IPS DF 4.7 (cell line): Measurements from ENCODE around the gene TCERG1L.
"Not testable (repeated sequence)": the region's sequence is repeated elsewhere in the genome, so short reads cannot be mapped to it uniquely, and the experiment has no call there.

ENCODE experiments used
- DNase-seq: peaks from one replicate; pipeline ENCODE4 v3.0.0-alpha.2; 2013; ENCODE audit warnings: low spot score; ENCODE audit errors: extremely low read depth

The TCERG1L gene

GRCh38 chr10:131168238-131168875 lies 143.2 kb downstream of the TCERG1L start:
- DNase-seq, result no peak

DNA sequence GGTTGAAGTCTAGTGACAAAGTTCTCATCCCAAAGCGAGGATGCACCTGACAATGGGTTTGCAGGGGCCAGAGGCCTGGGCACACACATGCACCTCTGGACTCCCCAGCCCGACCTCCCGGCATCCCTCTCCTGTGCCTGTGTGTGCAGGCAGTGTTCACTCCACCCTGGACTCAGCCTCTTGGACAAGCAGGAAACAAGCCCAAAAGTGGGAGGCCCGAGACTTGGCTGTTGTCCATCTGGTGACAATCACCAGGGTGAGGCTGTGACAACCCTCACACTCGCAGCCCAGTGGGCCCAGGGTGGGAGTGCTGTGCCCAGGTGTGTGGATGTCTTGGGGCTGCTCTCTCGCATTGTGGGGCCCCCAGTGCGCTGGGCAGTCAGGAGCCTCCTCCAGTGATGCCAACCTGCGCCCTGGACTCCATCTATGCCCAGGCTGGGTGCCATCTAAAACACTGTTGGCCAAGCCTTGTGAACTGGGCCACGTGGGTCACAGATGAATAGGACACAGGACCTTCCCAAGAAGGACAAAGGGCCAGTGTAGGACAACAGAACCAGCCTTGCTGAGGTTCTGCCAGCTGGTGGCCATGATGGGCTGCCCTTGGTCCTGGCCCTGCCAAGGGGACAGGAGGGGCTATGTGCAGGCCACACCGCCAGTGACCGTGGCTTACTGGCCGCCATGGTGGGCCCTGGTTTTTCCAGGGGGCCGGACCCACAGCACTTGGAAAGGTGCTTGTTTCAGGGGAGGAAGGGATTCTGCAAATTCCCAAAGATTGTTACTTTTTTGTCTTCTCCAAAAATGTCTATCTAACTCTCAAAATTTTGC lies 144.3 kb downstream of the TCERG1L start:
- DNase-seq, result no peak

- DNase-seq, result no peak
These were observed 145.0 kb downstream of the TCERG1L start for GRCh38 chr10:131166486-131166885.

DNA sequence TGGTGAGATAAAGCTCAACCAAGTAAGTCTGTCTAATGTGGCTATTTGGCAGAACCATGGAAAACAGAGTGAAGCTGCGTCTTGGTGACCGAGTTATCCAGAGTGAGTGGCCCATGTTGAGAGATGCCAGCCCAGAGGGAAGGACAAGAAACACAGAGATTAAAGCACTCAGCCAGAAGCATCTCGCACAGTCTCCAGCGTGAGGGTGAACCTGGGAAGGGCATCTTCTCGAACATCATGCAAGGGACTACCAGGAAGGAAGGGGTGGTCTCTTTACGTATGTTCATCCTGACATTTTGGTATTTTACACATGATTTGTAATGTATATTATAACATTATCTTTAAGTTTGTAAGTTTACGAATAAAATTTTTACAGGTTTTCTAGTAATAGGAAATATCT lies 146.4 kb downstream of the TCERG1L start:
- no peak for DNase-seq

DNA sequence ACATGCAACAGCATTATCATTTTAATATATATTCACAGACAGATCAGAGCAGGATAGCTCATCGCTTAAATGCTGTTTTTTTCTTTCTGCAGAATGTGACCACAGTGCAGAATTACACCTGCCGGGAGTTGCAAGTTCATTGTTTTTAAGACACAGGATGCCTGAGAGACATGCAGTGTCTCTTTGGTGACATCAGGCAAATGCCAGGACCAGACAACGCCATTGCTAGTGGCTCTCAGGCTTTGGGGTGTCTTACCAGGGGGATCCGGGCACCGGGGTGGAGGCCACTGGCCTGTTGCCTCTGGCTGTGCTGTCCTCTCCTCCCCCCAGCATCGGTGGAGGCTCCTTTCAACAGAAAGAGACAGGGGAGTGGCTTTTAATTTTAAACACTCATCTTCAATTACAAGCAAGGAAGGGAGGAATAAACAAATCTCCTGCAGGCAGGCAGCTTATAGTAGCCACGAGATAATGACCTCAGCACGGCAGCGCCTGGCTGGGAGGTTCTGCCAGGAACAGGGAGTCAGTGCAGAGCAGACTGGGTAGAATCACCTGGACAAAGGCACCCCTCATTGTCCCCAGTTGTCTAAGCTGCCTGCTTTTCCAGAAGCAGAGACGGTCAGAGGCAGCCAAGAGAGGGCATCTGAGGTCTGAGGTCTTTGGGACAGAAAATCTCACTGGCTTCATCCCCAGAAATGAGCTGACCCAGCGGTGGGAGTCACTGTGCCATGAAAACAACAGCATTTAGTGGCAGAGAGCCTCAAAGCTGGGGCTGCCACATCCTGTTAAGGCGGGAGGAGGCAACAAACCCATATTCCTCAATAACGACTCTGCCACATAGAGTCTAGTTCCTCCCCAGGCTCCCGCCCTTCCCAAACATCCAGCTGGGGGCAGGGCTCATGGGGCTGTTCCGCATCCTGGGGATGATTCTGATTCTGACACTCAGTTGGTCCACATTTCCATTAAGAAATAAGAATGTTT lies 148.4 kb downstream of the TCERG1L start:
- DNase-seq, result no peak

DNA sequence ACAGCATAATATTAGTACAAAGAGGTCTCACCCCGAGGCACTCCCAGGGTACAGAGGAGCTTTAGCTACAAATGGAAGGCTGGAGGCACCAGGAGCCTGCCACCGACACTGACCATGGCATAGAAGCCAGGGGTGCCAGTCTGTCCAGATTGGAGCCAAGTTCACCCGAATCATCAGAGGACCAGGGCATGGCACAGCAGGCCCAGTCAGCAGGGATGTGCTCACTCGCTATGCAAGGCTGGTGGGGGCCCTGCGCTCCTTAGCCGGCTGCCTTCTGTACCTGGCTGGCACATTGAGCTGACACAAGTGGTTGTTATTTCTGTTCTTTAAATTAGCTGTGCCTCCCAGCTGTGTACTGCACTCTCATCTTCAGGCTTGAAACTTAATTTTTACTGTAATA lies 149.3 kb downstream of the TCERG1L start:
- no peak for DNase-seq

- no peak for DNase-seq
These were observed 150.4 kb downstream of the TCERG1L start for GRCh38 chr10:131161087-131161486.

DNA sequence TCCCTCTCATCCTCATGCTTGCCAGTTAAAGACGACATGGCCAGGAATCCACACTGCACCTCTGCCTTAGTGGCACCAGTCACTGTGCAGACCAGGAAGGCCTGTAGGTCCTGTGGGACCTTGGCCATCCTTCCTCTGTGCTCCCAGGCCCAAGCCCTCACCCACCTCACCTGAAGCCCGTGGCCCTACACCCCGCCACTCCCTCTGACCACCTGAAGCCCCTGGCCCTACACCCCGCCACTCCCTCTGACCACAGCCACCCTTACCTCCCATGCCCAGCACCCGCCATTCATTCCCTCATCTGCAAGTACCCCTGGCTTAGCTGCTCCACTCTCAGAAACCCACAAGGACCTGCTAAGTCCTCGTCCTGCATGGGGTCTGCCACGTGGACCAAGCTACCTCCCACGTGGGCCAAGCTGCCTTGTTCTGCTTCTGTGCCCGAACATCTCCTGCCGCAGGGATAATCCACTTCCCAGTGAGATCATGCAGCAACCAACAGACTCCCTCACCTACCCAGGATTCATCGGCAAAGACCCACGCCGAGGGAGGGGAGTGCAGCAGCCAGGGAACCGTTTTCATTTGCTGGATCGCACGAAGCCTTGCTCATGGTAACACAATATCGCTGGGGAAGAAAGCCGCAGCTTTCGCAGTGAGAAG lies 151.2 kb downstream of the TCERG1L start:
- no peak for DNase-seq

GRCh38 chr10:131159771-131160170 lies 151.8 kb downstream of the TCERG1L start:
- DNase-seq, result no peak

DNA sequence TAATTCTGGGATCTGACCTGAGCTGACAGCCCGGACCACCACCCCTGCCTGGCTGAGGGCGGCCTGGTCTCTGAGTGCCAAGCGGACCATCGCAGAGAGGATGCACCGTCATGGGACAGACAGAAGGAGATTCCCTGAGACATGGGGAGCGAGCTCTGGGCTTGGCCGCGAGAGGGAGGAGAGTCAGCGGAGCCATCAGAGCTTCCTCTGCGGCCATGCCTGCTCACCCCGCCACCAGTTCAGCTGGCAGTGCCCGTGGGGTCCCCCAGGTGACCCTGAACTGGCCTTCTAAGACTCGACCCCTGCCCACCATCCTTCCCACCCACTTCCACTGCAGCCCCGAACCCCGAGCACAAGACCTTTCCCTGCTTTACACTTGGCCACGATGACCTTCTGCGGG lies 152.8 kb downstream of the TCERG1L start:
- DNase-seq, result no peak

GRCh38 chr10:131157899-131158298 lies 153.6 kb downstream of the TCERG1L start:
- DNase-seq, result no peak

DNA sequence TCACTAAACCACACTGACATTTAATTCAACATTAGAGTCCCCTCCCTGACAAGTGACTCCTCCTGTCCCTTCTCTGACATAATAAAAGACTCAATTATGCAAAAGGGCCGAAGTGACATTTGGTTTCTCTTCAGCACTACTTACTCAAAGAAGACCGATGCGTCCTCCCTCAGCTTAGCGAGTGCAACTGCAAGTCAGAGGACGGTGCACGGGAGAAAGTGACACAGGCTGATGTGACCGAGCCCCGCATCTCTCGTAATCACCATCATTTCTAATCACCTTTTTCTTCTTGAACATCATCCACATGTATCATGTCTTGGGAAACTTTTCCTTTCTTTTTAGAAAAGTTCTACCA lies 155.7 kb downstream of the TCERG1L start:
- no peak for DNase-seq

DNA sequence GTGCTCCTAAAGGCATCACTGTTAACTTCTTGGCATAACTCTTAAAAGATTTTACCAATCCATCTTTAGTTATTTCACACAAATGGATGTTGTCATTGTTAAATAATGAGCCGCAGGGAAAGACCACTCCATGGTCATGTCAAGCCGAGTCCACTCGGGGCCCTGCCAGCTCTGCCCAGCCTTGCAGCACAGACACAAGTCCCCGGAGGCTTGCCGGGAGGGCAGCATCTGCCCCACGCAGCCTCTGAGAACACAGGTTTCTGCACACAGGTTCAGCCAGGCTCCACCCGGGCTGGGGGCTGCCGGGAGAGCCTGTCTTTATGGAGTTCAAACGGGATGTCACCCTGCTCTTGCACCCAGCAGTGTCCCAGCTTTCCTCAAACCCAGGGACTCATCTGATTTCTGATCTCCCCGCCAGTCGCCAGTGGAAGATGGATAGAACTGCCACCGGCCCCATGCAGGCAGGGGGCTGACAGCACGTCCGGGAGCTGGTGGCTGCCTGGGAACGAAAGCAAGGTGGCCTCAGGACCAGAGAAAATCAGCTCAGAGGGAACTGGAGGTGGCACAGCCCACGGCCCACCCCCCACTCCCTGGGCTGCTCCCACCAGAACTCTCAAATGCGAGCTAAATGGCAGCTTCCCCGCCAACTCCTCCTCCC lies 156.2 kb downstream of the TCERG1L start:
- no peak for DNase-seq

GRCh38 chr10:131154306-131155025 lies 157.1 kb downstream of the TCERG1L start:
- DNase-seq, result no peak

GRCh38 chr10:131152456-131152855 lies 159.1 kb downstream of the TCERG1L start:
- DNase-seq, result not testable (repeated sequence)

DNA sequence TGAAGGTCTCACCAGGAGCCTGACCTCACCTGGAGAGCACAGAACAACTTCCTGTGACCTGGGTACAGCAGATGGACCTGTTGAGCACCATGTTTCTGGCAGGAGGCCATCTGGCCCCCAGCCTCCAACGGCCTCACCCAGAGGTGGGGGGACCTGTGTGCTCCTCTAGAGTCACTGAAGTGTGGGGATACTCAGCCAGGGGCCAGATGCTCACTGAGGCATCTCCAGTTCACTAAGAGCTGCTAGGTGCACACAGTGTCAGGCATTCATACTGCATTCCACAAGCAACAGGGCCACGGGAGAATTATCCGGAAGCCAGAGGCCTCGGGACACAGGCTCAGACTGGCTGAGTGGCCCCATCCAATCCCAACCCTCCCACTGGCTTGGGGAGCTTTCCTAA lies 161.4 kb downstream of the TCERG1L start:
- DNase-seq, result no peak

- DNase-seq, result no peak
These were observed 161.9 kb downstream of the TCERG1L start for GRCh38 chr10:131149586-131149985.

- DNase-seq, result no peak
These were observed 162.4 kb downstream of the TCERG1L start for GRCh38 chr10:131149111-131149510.

DNA sequence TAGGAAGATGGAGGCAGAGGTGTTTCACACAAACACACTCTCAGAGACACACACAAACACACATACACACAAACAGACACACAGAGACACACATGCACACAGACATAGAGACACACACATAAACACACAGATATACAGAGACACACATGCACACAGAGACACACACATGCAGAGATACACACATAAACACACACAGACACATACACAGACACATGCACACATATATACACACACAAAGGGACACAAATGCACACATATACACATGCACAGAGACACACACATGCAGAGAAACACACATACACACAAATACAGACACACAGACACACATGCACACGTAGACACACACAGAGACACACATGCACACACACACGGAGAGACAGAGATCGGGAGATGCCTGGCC lies 163.3 kb downstream of the TCERG1L start:
- no peak for DNase-seq

DNA sequence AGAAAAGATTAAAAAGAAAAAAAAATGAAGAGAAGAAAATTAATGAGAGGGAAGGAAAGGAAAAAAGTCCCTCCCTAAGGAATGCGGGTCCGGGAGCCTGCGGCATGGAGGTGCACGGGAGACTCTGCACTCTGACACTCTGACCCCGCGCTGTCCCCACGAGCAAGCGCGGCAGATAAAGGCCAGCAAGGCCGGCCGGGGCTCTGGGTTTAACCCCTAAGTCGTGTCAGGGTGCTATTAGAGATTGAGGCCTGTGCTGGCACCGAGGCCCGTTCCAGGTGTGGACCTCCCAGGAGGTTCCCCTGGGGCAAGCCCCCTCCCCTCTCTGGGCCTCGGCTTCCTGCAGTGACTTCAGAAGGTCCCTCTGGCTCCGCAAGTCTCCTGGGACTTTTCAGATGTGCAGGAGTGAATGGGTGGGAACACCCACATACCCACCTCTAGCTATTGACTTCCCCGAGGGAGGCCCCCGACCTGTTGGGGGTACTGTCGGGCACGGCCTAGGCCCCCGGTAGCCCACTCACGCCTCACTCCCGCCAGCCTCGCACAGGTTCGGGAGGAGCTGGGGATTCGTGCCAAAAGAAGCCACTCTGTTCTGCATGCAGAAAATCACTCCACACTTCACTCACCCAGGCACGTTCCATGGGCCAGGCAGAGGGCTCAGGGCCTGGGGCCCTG lies 164.1 kb downstream of the TCERG1L start:
- DNase-seq, result no peak
